ENCODE results near the gene SETD5.

SETD5 gene

GRCh38 chr3:9385187-9386077, 12.0 kb upstream of the SETD5 start:
- Mint-ChIP-seq H3K36me3 (peaks cover 100% of the 10 kb centered on the region), H3K4me1 (peaks cover 11% of the 10 kb centered on the region), H3K9me3 (no peaks in the 10 kb centered on the region), H3K27ac (peak overlapping the region; percentile 36), H3K4me3 (no peak overlapping the region)
- no peak for ATAC-seq
- DNase-seq (ENCODE audit: low spot score in 2 of 2) = no peak

DNA sequence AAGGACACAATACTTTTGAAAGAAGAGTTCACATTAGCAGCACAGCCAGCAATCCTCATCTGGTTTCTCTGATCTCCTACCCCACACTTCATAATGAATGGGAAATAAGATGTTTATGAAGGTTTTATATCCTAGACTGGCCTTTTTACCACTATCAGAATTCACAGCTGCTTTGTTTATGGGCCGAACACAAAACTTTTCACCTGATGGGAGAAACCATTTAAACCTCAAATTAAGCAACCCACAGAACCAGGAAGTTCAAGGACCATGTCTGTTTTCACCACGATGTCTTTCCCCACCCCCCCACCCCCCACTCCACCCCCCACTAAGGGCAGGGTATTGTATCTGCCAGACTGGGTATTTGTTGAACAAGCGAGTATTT, 11.3 kb upstream of the SETD5 start:
- Mint-ChIP-seq H3K4me3 (no peak overlapping the region), H3K4me1 (peaks cover 12% of the 10 kb centered on the region), H3K27ac (peak overlapping the region; percentile 36), H3K36me3 (peaks cover 100% of the 10 kb centered on the region), H3K9me3 (no peaks in the 10 kb centered on the region)
- no peak for ATAC-seq
- DNase-seq (ENCODE audit: low spot score in 2 of 2) = no peak

GRCh38 chr3:9386501-9387321, 10.7 kb upstream of the SETD5 start:
- Mint-ChIP-seq H3K36me3 (peaks cover 100% of the 10 kb centered on the region), H3K9me3 (no peaks in the 10 kb centered on the region), H3K27ac (peak overlapping the region; percentile 36), H3K4me1 (peaks cover 19% of the 10 kb centered on the region), H3K4me3 (no peak overlapping the region)
- no peak for ATAC-seq
- no peak for DNase-seq (ENCODE audit: low spot score in 2 of 2)

DNA sequence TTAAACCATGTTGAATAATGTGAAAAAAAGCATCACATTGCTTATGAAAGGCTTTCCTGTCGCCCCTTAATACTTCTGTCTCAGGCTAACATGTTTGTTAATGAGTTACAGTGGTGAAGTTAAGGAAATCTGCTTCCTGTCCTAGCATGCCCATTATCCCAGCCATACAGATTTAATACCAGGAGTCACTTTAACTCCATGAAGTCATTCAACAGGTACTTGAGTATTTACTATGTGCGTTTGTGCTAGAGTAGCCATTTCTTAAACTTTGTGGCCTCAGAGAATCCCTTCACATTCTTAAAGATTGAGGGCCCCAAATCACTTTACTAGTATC, 10.1 kb upstream of the SETD5 start:
- DNase-seq (ENCODE audit: low spot score in 2 of 2) (no peak), ATAC-seq (no peak)
- Mint-ChIP-seq H3K4me1 (peaks cover 24% of the 10 kb centered on the region), H3K36me3 (peaks cover 100% of the 10 kb centered on the region), H3K27ac (peak overlapping the region; percentile 36), H3K9me3 (no peaks in the 10 kb centered on the region), H3K4me3 (no peak overlapping the region)

- ATAC-seq (no peak), DNase-seq (ENCODE audit: low spot score in 2 of 2) (no peak)
- Mint-ChIP-seq H3K9me3 (no peaks in the 10 kb centered on the region), H3K4me3 (no peak overlapping the region), H3K4me1 (peaks cover 30% of the 10 kb centered on the region), H3K27ac (no peak overlapping the region), H3K36me3 (peaks cover 100% of the 10 kb centered on the region)
Measured at GRCh38 chr3:9388142-9388541, 9.3 kb upstream of the SETD5 start.

DNA sequence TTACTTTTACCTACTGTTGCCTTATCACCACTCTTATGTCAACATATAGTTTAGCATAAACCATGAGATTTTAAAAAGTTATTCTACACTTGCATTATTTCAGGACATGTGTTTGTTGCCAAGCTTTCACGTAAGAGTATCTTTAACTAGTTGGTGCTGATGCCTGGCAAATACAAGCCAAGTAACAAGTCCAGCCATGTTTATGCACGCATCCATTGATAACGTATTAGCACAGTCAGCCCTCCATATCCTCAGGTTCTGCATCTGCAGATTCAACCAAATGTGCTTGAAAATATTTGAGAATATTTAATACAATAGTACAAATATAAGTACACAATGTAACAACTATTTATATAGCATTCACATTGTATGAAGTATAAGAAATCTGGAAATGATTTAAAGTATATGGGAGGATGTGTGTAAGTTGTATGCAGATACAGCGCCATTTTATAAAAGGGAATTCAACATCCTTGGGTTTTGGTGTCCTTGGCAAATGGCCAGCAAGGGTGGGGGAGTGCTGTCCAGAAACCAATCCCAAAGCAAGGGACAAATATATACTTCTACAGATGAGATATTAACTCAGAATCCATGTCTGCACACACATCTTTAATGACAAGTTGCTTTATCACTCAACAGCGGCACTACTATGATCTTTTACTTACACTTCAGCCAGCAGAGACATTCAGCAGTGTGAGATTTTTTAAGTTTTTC, 8.7 kb upstream of the SETD5 start:
- H3K27ac Mint-ChIP-seq = no peak overlapping the region
- peaks cover 100% of the 10 kb centered on the region for H3K36me3 Mint-ChIP-seq
- no peaks in the 10 kb centered on the region for H3K9me3 Mint-ChIP-seq
- no peak overlapping the region for H3K4me3 Mint-ChIP-seq
- ATAC-seq (no peak), DNase-seq (ENCODE audit: low spot score in 2 of 2) (no peak)
- H3K4me1 Mint-ChIP-seq = peaks cover 30% of the 10 kb centered on the region

GRCh38 chr3:9390265-9390888, 7.0 kb upstream of the SETD5 start:
- Mint-ChIP-seq H3K36me3 (peaks cover 100% of the 10 kb centered on the region), H3K9me3 (no peaks in the 10 kb centered on the region), H3K4me3 (no peak overlapping the region), H3K4me1 (peaks cover 42% of the 10 kb centered on the region), H3K27ac (no peak overlapping the region)
- DNase-seq (ENCODE audit: low spot score in 2 of 2) = no peak
- ATAC-seq = no peak

GRCh38 chr3:9392041-9392440, 5.4 kb upstream of the SETD5 start:
- H3K9me3 Mint-ChIP-seq = no peaks in the 10 kb centered on the region
- DNase-seq (ENCODE audit: low spot score in 2 of 2) (no peak), ATAC-seq (no peak)
- no peak overlapping the region for H3K4me3 Mint-ChIP-seq
- H3K36me3 Mint-ChIP-seq = peaks cover 100% of the 10 kb centered on the region
- H3K4me1 Mint-ChIP-seq = peaks cover 45% of the 10 kb centered on the region
- H3K27ac Mint-ChIP-seq = peak overlapping the region; percentile 90

GRCh38 chr3:9395570-9396300, 1.7 kb upstream of the SETD5 start:
- Mint-ChIP-seq H3K36me3 (peaks cover 92% of the 10 kb centered on the region), H3K4me3 (peak overlapping the region; percentile 93), H3K4me1 (peaks cover 58% of the 10 kb centered on the region), H3K27ac (peak overlapping the region; percentile 98), H3K9me3 (no peaks in the 10 kb centered on the region)
- no peak for ATAC-seq
- DNase-seq (ENCODE audit: low spot score in 2 of 2) = no peak

DNA sequence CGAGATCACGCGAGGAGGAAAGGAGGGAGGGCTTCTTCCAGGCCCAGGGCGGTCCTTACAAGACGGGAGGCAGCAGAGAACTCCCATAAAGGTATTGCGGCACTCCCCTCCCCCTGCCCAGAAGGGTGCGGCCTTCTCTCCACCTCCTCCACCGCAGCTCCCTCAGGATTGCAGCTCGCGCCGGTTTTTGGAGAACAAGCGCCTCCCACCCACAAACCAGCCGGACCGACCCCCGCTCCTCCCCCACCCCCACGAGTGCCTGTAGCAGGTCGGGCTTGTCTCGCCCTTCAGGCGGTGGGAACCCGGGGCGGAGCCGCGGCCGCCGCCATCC, 1.1 kb upstream of the SETD5 start:
- Mint-ChIP-seq H3K27ac (peak overlapping the region; percentile 98), H3K9me3 (no peaks in the 10 kb centered on the region), H3K4me1 (peaks cover 61% of the 10 kb centered on the region), H3K4me3 (peak overlapping the region; percentile 93), H3K36me3 (peaks cover 87% of the 10 kb centered on the region)
- ATAC-seq = peak; percentile 57
- peak in 1 of 2 donors; percentile 91 for DNase-seq (ENCODE audit: low spot score in 2 of 2)

DNA sequence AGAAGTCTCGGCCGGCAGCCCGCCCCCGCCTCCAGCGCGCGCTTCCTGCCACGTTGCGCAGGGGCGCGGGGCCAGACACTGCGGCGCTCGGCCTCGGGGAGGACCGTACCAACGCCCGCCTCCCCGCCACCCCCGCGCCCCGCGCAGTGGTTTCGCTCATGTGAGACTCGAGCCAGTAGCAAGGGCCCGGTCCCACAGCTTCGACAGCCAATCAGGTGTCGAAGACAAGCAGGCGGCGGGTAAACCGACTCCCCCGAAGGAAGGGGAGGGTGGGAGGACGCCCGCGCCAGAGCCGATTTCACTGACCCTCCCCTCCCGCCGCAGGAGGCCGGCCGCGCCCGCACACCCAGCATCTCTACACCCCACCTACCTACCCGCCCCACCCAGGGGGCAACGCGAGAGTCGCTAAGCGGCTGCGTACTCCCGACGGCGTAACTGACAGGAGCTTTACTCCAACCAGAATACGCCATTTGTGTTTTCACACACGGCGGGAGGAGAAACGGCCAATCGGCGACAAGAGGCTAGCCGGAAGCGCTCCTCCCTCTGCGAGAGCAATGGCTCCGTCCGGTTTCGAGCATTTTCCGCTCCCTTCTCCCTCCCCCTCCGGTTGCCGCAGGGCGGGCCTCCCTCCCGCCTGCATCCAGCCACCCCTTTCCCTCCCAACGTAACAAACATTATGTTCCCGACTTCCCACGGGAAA, 633 bp upstream of the SETD5 start:
- peaks cover 59% of the 10 kb centered on the region for H3K4me1 Mint-ChIP-seq
- peak overlapping the region; percentile 93 for H3K4me3 Mint-ChIP-seq
- ATAC-seq = peak; percentile 81
- peak; percentile 100 for DNase-seq (ENCODE audit: low spot score in 2 of 2)
- H3K9me3 Mint-ChIP-seq = no peaks in the 10 kb centered on the region
- peak overlapping the region; percentile 98 for H3K27ac Mint-ChIP-seq
- peaks cover 82% of the 10 kb centered on the region for H3K36me3 Mint-ChIP-seq

DNA sequence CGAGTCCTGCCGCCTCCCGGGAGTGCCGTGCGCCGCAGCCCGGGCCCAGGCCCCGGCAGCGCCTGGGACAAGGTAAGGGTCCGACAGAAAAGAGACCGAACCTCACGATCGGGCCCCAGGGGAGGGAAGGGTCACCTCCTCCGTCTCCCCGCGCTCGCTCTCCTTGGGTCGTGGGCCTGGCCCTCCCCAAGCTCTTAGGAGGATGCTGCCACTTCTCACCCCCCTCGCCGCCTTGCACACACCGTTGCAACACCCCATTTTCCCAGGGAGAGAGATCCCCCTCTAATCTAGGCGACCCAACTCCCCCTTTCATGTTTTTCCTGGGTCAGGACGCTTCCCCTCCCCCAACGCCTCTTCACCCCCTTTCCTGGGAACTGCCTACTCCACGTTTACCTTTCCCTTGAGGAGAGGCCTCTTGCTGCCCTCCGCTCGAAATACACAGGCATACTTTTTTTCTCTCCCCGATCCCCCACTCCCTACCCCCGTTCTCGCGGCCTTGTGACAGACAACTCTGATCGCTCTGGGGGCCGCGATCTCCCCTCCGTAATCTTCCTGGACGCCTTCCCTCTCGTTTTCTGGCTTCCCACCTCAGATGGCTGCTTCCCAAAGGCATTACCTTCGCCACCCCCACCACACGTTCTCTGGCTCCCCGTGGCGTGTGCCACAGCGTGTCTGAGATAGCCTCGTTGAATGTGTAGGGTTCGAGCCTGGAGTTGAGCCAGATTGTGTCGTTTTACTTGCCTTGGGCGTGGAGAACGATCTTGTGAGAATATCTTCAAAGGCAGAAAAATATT, 688 bp downstream of the SETD5 start:
- H3K4me3 Mint-ChIP-seq = peak overlapping the region; percentile 93
- H3K27ac Mint-ChIP-seq = peak overlapping the region; percentile 98
- peaks cover 62% of the 10 kb centered on the region for H3K4me1 Mint-ChIP-seq
- H3K9me3 Mint-ChIP-seq = no peaks in the 10 kb centered on the region
- ATAC-seq (no peak), DNase-seq (ENCODE audit: low spot score in 2 of 2) (peak; percentile 15 to 88)
- H3K36me3 Mint-ChIP-seq = peaks cover 69% of the 10 kb centered on the region

- Mint-ChIP-seq H3K4me1 (peaks cover 62% of the 10 kb centered on the region), H3K9me3 (no peaks in the 10 kb centered on the region), H3K27ac (peak overlapping the region; percentile 98), H3K4me3 (peak overlapping the region; percentile 93), H3K36me3 (peaks cover 62% of the 10 kb centered on the region)
- DNase-seq (ENCODE audit: low spot score in 2 of 2) (peak in 1 of 2 donors; percentile 60), ATAC-seq (no peak)
Measured at GRCh38 chr3:9398700-9399336, 1.4 kb downstream of the SETD5 start.
